ENCODE measurements around the gene KCNH6.

The KCNH6 gene

GRCh38 chr17:63480826-63481487, 42.2 kb upstream of the KCNH6 start:
- POLR2A ChIA-PET (ENCODE audit: low non-redundant PET), result no interaction called here
- TF ChIP-seq CTCF (conservative IDR thresholded peaks at IDR 0.05; ENCODE audit: low read depth), result no peak
- DNase-seq (ENCODE audit: low spot score), result no peak
- CTCF ChIA-PET, result interaction anchor here (0.6 to 5.1 kb wide), 4 partner anchors 34 to 202 kb away, joined by 3 to 52 read pairs (median 4); no protein-coding TSS in a partner anchor
- H3K27ac ChIP-seq, result no peak overlapping the region

- POLR2A ChIA-PET (ENCODE audit: low non-redundant PET), result no interaction called here
- H3K27ac ChIP-seq, result no peak overlapping the region
- CTCF ChIA-PET, result interaction anchor here (1.2 to 5.1 kb wide), 3 partner anchors 34 to 56 kb away, joined by 4 to 52 read pairs (median 5); no protein-coding TSS in a partner anchor
- no peak for DNase-seq (ENCODE audit: low spot score)
- no peak for TF ChIP-seq CTCF (conservative IDR thresholded peaks at IDR 0.05; ENCODE audit: low read depth)
These were observed 41.7 kb upstream of the KCNH6 start for GRCh38 chr17:63481488-63481870.

GRCh38 chr17:63482509-63482908, 40.6 kb upstream of the KCNH6 start:
- ChIA-PET POLR2A (ENCODE audit: low non-redundant PET) (no interaction called here), CTCF (interaction anchor here (0.7 to 5.1 kb wide), 4 partner anchors 35 to 125 kb away, joined by 4 to 52 read pairs (median 4); no protein-coding TSS in a partner anchor)
- H3K27ac ChIP-seq, result no peak overlapping the region
- TF ChIP-seq CTCF (conservative IDR thresholded peaks at IDR 0.05; ENCODE audit: low read depth), result no peak
- no peak for DNase-seq (ENCODE audit: low spot score)

- no peak for DNase-seq (ENCODE audit: low spot score)
- no peak overlapping the region for H3K27ac ChIP-seq
- CTCF ChIA-PET, result interaction anchor here (1.6 kb wide), 1 partner anchor 130 kb away, joined by 4 read pairs; no protein-coding TSS in a partner anchor
- POLR2A ChIA-PET (ENCODE audit: low non-redundant PET), result no interaction called here
- TF ChIP-seq CTCF (conservative IDR thresholded peaks at IDR 0.05; ENCODE audit: low read depth), result no peak
These were observed 40.1 kb upstream of the KCNH6 start for GRCh38 chr17:63483038-63483437.

GRCh38 chr17:63483655-63484575, 39.2 kb upstream of the KCNH6 start:
- CTCF ChIA-PET, result interaction anchor here (1.6 kb wide), 2 partner anchors 58 to 129 kb away, joined by 4 read pairs; no protein-coding TSS in a partner anchor
- H3K27ac ChIP-seq, result no peak overlapping the region
- no peak for DNase-seq (ENCODE audit: low spot score)
- no peak for TF ChIP-seq CTCF (conservative IDR thresholded peaks at IDR 0.05; ENCODE audit: low read depth)
- POLR2A ChIA-PET (ENCODE audit: low non-redundant PET), result no interaction called here

- no peak overlapping the region for H3K27ac ChIP-seq
- no peak for TF ChIP-seq CTCF (conservative IDR thresholded peaks at IDR 0.05; ENCODE audit: low read depth)
- no peak for DNase-seq (ENCODE audit: low spot score)
- ChIA-PET CTCF (interaction anchor here (0.6 to 2.2 kb wide), 3 partner anchors 39 to 87 kb away, joined by 3 to 10 read pairs (median 5); no protein-coding TSS in a partner anchor), POLR2A (ENCODE audit: low non-redundant PET) (no interaction called here)
These were observed 36.7 kb upstream of the KCNH6 start for GRCh38 chr17:63486317-63487013.
